ENCODE results near the gene ADAMTS20. TPM values are rescaled to one million over a fixed set of nuclear protein-coding genes. Genes with fewer than 3 reads are reported as not detected.

The ADAMTS20 gene
- total RNA-seq, 1 donor from 2014 or later: 0.19 TPM

DNA sequence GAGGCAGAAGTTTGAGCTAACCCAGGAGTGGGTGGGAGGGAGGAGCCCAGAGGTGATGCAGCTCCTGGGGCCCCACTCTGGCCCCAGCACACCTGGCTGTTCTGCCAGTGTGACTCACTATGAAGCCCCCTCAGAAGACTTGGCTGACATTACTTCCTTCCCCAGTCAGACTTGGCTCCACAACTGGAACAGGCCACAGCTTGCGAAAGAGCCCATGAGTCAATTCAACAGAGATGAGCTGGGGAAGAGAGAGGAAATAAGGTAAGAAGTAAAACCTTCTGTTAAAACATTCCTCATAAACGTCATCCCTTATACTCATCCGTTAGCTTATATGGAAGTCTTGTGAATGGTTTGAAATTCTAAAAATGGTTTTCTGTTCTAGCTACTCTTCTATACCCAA lies 245.9 kb downstream of the ADAMTS20 start:
- DNase-seq (ENCODE audit: low spot score, unreplicated experiment): no peak
- Mint-ChIP-seq H3K9me3 (ENCODE audit: low read depth) (peaks cover 3% of the 10 kb centered on the region), H3K36me3 (ENCODE audit: insufficient read depth) (no peaks in the 10 kb centered on the region), H3K27me3 (no peaks in the 10 kb centered on the region), H3K27ac (no peak overlapping the region), H3K4me3 (ENCODE audit: low read depth) (no peak overlapping the region), H3K4me1 (ENCODE audit: low read depth) (no peaks in the 10 kb centered on the region)
- TF ChIP-seq, protein P1, sequence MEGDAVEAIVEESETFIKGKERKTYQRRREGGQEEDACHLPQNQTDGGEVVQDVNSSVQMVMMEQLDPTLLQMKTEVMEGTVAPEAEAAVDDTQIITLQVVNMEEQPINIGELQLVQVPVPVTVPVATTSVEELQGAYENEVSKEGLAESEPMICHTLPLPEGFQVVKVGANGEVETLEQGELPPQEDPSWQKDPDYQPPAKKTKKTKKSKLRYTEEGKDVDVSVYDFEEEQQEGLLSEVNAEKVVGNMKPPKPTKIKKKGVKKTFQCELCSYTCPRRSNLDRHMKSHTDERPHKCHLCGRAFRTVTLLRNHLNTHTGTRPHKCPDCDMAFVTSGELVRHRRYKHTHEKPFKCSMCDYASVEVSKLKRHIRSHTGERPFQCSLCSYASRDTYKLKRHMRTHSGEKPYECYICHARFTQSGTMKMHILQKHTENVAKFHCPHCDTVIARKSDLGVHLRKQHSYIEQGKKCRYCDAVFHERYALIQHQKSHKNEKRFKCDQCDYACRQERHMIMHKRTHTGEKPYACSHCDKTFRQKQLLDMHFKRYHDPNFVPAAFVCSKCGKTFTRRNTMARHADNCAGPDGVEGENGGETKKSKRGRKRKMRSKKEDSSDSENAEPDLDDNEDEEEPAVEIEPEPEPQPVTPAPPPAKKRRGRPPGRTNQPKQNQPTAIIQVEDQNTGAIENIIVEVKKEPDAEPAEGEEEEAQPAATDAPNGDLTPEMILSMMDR (IDR thresholded peaks at IDR 0.05; ENCODE audit: unreplicated experiment): no peak

DNA sequence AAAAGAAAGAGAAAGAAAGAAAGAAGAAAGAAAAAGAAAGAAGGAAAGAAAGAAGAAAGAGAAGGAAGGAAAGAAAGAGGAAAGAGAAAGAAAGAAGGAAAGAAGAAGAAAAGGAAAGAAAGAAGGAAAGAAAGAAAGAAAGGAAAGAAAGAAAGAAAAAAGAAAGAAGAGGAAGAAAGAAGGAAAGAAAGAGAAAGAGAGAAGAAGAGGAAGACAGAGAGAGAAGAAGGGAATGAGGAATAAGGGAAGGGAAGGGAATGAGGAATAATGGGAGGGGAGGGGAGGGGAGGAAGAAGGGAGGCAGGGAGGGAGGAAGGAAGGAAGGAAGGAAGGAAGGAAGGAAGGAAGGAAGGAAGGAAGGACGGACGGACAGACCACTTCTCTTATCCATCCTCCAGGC lies 246.9 kb downstream of the ADAMTS20 start:
- no peak for DNase-seq (ENCODE audit: low spot score, unreplicated experiment)
- Mint-ChIP-seq H3K4me1 (ENCODE audit: low read depth) (no peaks in the 10 kb centered on the region), H3K9me3 (ENCODE audit: low read depth) (peaks cover 3% of the 10 kb centered on the region), H3K36me3 (ENCODE audit: insufficient read depth) (no peaks in the 10 kb centered on the region), H3K27me3 (no peaks in the 10 kb centered on the region), H3K27ac (no peak overlapping the region), H3K4me3 (ENCODE audit: low read depth) (no peak overlapping the region)
- TF ChIP-seq, protein P1 (IDR thresholded peaks at IDR 0.05; ENCODE audit: unreplicated experiment): no peak

Other genes with a start within 250 kb of the ADAMTS20 start
- 10.6 and 14.4 TPM in 2 replicates for gene PUS7L, start 206.6 kb upstream of the ADAMTS20 start, total RNA-seq
- gene IRAK4, start 206.7 kb upstream of the ADAMTS20 start, total RNA-seq: 7.5 and 8.5 TPM in 2 replicates